Liver (tissue), 9 donors: Measurements from ENCODE around the gene FBXW9. TPM values are rescaled to one million over a fixed set of nuclear protein-coding genes. Genes with fewer than 3 reads are reported as not detected.

Experiments
- DNase-seq: peaks from one replicate; pipeline ENCODE4 v3.0.0-alpha.2; 2017; ENCODE audit warnings: low spot score
- H3K27ac ChIP-seq, 2 donors: one replicate each; pipeline ENCODE4 v1.7.0; 2013; ENCODE audit warnings: inconsistent platforms in 2 of 2, low read length in 2 of 2, control low read depth in 1 of 2, low read depth in 1 of 2, mild to moderate bottlenecking in 1 of 2
- H3K27me3 ChIP-seq, 4 donors: one replicate each; pipeline versions ENCODE4 v1.6.1 to v1.7.0; 2013; ENCODE audit warnings: low read length in 3 of 4, inconsistent platforms in 1 of 4, mild to moderate bottlenecking in 1 of 4, moderate library complexity in 1 of 4; ENCODE audit not compliant: control insufficient read depth in 4 of 4, insufficient read depth in 4 of 4
- H3K36me3 ChIP-seq, 4 donors: one replicate each; pipeline versions ENCODE4 v1.6.1 to v1.7.0; 2013; ENCODE audit warnings: low read length in 3 of 4, mild to moderate bottlenecking in 3 of 4, low read depth in 1 of 4, moderate library complexity in 1 of 4; ENCODE audit not compliant: control insufficient read depth in 4 of 4, insufficient read depth in 3 of 4
- H3K4me1 ChIP-seq, 4 donors: one replicate each; pipeline versions ENCODE4 v1.6.1 to v1.7.0; 2013; ENCODE audit warnings: low read length in 3 of 4, mild to moderate bottlenecking in 3 of 4, moderate library complexity in 1 of 4; ENCODE audit not compliant: control insufficient read depth in 4 of 4, insufficient read depth in 4 of 4
- H3K4me3 ChIP-seq, 3 donors: one replicate each; pipeline versions ENCODE4 v1.6.1 to v1.7.0; 2013; ENCODE audit warnings: low read length in 3 of 3, control low read depth in 1 of 3, low read depth in 1 of 3, mild to moderate bottlenecking in 1 of 3
- H3K9ac ChIP-seq, 2 donors: one replicate each; pipeline ENCODE4 v1.7.0; 2013; ENCODE audit warnings: low read length in 2 of 2, mild to moderate bottlenecking in 2 of 2, moderate library complexity in 2 of 2, control low read depth in 1 of 2, low read depth in 1 of 2
- H3K9me3 ChIP-seq, 4 donors: one replicate each; pipeline versions ENCODE4 v1.6.1 to v1.7.0; 2013; ENCODE audit warnings: low read length in 3 of 4; ENCODE audit not compliant: control insufficient read depth in 4 of 4
- ATF3 ChIP-seq: IDR thresholded peaks from 2 replicates; pipeline ENCODE4 v1.6.1; 2016; ENCODE audit warnings: antibody characterized with exemption
- EGR1 ChIP-seq, 2 donors: IDR thresholded peaks; 2 replicates each; pipeline ENCODE4 v1.6.1; 2016 to 2018; ENCODE audit warnings: antibody characterized with exemption in 2 of 2, low read depth in 2 of 2
- FOXA1 ChIP-seq: IDR thresholded peaks from 2 replicates; pipeline ENCODE4 v1.6.1; 2016; ENCODE audit warnings: antibody characterized with exemption
- GABPA ChIP-seq, 2 donors: IDR thresholded peaks in 1 of 2; conservative IDR thresholded peaks in 1 of 2; 2 replicates each; pipeline ENCODE4 v1.6.1; 2016; ENCODE audit warnings: antibody characterized with exemption in 2 of 2, mild to moderate bottlenecking in 1 of 2, moderate library complexity in 1 of 2
- HNF4A ChIP-seq, 2 donors: conservative IDR thresholded peaks; 2 replicates each; pipeline ENCODE4 v1.6.1; 2016; ENCODE audit warnings: antibody characterized with exemption in 2 of 2, mild to moderate bottlenecking in 2 of 2
- HNF4G ChIP-seq: IDR thresholded peaks from 2 replicates; pipeline ENCODE4 v1.6.1; 2016; ENCODE audit warnings: antibody characterized with exemption
- JUND ChIP-seq, 2 donors: IDR thresholded peaks; 2 replicates each; pipeline ENCODE4 v1.6.1; 2016; ENCODE audit warnings: antibody characterized with exemption in 2 of 2
- MAX ChIP-seq: IDR thresholded peaks from 2 replicates; pipeline ENCODE4 v1.6.1; 2016; ENCODE audit warnings: antibody characterized with exemption
- NR2F2 ChIP-seq: IDR thresholded peaks from 2 replicates; pipeline ENCODE4 v1.6.1; 2016; ENCODE audit warnings: antibody characterized with exemption
- RAD21 ChIP-seq, 2 donors: IDR thresholded peaks; 2 replicates each; pipeline ENCODE4 v1.6.1; 2016; ENCODE audit warnings: antibody characterized with exemption in 2 of 2, mild to moderate bottlenecking in 2 of 2
- REST ChIP-seq: IDR thresholded peaks from 2 replicates; pipeline ENCODE4 v1.6.1; 2016; ENCODE audit warnings: antibody characterized with exemption, mild to moderate bottlenecking
- RXRA ChIP-seq, 2 donors: IDR thresholded peaks; 2 replicates each; pipeline ENCODE4 v1.6.1; 2017 to 2018; ENCODE audit warnings: antibody characterized with exemption in 2 of 2, mild to moderate bottlenecking in 1 of 2
- TAF1 ChIP-seq: conservative IDR thresholded peaks from 2 replicates; pipeline ENCODE4 v1.6.1; 2016; ENCODE audit warnings: antibody characterized with exemption, mild to moderate bottlenecking
- YY1 ChIP-seq: IDR thresholded peaks from 2 replicates; pipeline ENCODE4 v1.6.1; 2016; ENCODE audit warnings: antibody characterized with exemption, mild to moderate bottlenecking
- ZBTB33 ChIP-seq: IDR thresholded peaks from 2 replicates; pipeline ENCODE4 v1.6.1; 2016; ENCODE audit warnings: antibody characterized with exemption
- WGBS: extraction: QIAGEN DNeasy Blood & Tissue Kit; methylation state at CpG from one replicate; pipeline ENCODE4 v1.1.7; 2013; 5-methylcytosine and 5-hydroxymethylcytosine counted together
- polyA plus RNA-seq, 2 donors: library from polyadenylated mRNA; stranded (reverse) in 1 of 2; unstranded in 1 of 2; fragments of 200-250 nt in 1 of 2; fragments of >200 nt in 1 of 2; fragmentation: Nextera tagmentation in 1 of 2; extraction: Ambion mirVana in 1 of 2; gene quantifications; one replicate each; pipeline versions ENCODE4 v1.2.1 to v1.2.3, GENCODE V29; 2013 to 2015
- total RNA-seq, 2 donors: library from RNA; depleted of rRNA; stranded (reverse); fragments of >200 nt; gene quantifications; one replicate each; pipeline ENCODE4 v1.2.3, GENCODE V29; 2014
- donor health status: healthy.
- donor health status: healthy.
- donor health status: healthy.
- donor health status: healthy.
- donor health status: healthy.

The FBXW9 gene
- total and polyA plus RNA-seq, 4 donors: 2.3 to 4.0 (median 3.0) TPM

- H3K27ac ChIP-seq: no peak overlapping the region
- no peaks in the 10 kb centered on the region for H3K9me3 ChIP-seq
- TF ChIP-seq NR2F2 (no peak), TAF1 (no peak), ZBTB33 (no peak), RXRA (IDR thresholded peaks at IDR 0.05) (no peak), EGR1 (IDR thresholded peaks at IDR 0.05; ENCODE audit: low read depth in 2 of 2) (no peak), HNF4G (no peak)
- peaks cover 7 to 34% (median 13%) of the 10 kb centered on the region in 4 donors for H3K36me3 ChIP-seq
- 84% methylated on average over 50 of the region's 50 CpGs for WGBS
- H3K4me3 ChIP-seq: no peak overlapping the region
- no peaks in the 10 kb centered on the region for H3K4me1 ChIP-seq
- H3K9ac ChIP-seq: no peak overlapping the region
- DNase-seq: no peak
- H3K27me3 ChIP-seq: no peaks in the 10 kb centered on the region
Measured at GRCh38 chr19:12656899-12657571, 39.4 kb downstream of the FBXW9 start.

- DNase-seq: no peak
- Histone ChIP-seq H3K9me3 (no peaks in the 10 kb centered on the region), H3K4me3 (no peak overlapping the region), H3K9ac (no peak overlapping the region), H3K27ac (no peak overlapping the region), H3K27me3 (no peaks in the 10 kb centered on the region), H3K4me1 (no peaks in the 10 kb centered on the region), H3K36me3 (peaks cover 0 to 31% (median 8%) of the 10 kb centered on the region in 4 donors)
- WGBS: 95% methylated on average over 8 of the region's 8 CpGs
- no peak for TF ChIP-seq TAF1
- TF ChIP-seq HNF4G: no peak
- no peak for TF ChIP-seq NR2F2
- no peak for TF ChIP-seq YY1
- TF ChIP-seq JUND (IDR thresholded peaks at IDR 0.05): no peak
- no peak for TF ChIP-seq REST
- TF ChIP-seq HNF4A (conservative IDR thresholded peaks at IDR 0.05): no peak
Measured at GRCh38 chr19:12655546-12655945, 40.9 kb downstream of the FBXW9 start.

- H3K27ac ChIP-seq: no peak overlapping the region
- 96% methylated on average over 6 of the region's 6 CpGs for WGBS
- peaks cover 5 to 8% (median 6%) of the 10 kb centered on the region in 4 donors for H3K4me1 ChIP-seq
- no peaks in the 10 kb centered on the region for H3K9me3 ChIP-seq
- peaks cover 0 to 20% (median 4%) of the 10 kb centered on the region in 4 donors for H3K36me3 ChIP-seq
- H3K4me3 ChIP-seq: no peak overlapping the region
- no peak for DNase-seq
- no peak overlapping the region for H3K9ac ChIP-seq
- no peaks in the 10 kb centered on the region for H3K27me3 ChIP-seq
- TF ChIP-seq JUND (IDR thresholded peaks at IDR 0.05): no peak
- TF ChIP-seq REST: no peak
- TF ChIP-seq YY1: no peak
- TF ChIP-seq FOXA1: no peak
- TF ChIP-seq NR2F2: no peak
- TF ChIP-seq TAF1: no peak
- TF ChIP-seq ATF3: no peak
- TF ChIP-seq GABPA (IDR thresholded peaks at IDR 0.05 in 1 of 2, conservative IDR thresholded peaks at IDR 0.05 in 1 of 2): no peak
- TF ChIP-seq HNF4A (conservative IDR thresholded peaks at IDR 0.05): no peak
- no peak for TF ChIP-seq MAX
- no peak for TF ChIP-seq RAD21 (IDR thresholded peaks at IDR 0.05)
- TF ChIP-seq RXRA (IDR thresholded peaks at IDR 0.05): no peak
Measured at GRCh38 chr19:12652219-12652618, 44.2 kb downstream of the FBXW9 start.
